HG02763 (cell line): ENCODE results near the gene PANK3.
"Not testable (repeated sequence)": the region's sequence is repeated elsewhere in the genome, so short reads cannot be mapped to it uniquely, and the experiment has no call there.

ENCODE experiments used
- ATAC-seq: cut with Tn5 transposase; IDR thresholded peaks from one replicate; pipeline ENCODE4 v1.9.1; 2021; ENCODE audit warnings: mild to moderate bottlenecking, moderate library complexity; ENCODE audit not compliant: unreplicated experiment

Gene PANK3

DNA sequence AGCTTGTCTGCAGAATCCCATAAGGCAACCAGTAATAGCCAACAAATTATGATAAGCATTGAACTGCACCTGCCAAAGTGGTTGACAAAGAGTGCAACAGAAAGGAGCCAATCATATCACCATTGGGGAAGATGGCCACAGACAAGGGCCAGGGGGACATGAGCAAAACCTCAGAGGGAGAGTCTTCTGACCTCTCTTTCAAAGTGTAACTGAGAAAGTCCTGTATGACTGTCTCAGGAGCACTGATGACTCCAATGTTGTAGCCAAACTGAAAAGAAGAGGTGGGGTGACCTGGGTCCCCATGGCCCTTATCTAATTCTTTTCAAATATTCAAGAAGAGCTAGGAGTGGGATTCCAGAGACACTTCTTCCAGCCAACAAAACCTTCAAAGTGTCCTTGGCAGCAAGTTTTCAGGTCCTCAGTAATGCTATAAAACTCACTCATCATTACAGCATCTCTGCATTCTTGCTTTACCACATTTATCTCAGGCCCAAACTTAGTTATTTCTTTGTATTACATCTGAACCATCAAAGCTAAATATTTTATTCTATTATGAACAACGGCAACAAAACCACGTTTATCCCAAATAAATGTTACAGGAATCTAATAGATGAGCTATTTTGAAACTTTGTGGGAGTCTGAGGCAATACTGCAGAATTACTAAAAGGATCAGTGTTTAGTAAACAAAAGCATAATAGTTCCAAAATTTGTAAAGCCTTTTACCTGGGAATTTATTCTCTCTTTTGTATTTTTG, 25.6 kb downstream of the PANK3 start:
- no peak for ATAC-seq

DNA sequence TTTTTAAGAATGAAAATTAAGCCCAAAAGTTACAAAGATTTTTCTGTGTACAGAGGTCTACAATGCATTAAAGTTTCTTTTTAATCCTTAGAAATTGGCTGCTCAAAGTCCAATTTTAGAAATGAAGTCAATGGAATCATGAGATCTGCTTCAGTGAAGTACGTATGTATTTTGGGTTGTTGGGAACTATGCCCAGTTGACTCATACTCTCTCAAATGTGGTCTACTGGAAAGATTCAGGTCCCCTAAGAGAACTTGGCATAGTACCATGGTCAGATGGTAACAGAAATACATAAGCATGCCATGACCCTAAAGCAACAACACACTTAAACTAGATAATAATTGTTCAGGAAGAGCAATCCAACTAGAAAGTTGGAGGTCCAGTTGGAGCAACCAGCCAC, 27.0 kb downstream of the PANK3 start:
- no peak for ATAC-seq

DNA sequence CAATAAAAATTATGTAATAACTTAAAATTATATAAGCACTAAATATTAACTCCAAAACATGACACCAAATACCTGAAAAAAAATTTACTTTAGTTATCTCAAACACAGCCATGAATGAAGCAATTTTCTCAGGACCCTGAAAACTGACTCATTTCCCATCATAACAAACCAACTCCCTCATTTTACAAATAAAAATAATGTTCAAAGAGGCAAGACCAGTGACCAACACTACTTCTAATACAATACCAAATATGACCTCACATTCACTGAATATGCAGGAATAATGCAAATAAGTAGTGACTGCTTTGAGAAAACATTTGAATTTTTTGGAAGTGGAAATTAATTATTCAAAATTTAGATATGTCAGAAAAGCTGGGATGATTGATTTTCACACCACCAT, 28.5 kb downstream of the PANK3 start:
- no peak for ATAC-seq

DNA sequence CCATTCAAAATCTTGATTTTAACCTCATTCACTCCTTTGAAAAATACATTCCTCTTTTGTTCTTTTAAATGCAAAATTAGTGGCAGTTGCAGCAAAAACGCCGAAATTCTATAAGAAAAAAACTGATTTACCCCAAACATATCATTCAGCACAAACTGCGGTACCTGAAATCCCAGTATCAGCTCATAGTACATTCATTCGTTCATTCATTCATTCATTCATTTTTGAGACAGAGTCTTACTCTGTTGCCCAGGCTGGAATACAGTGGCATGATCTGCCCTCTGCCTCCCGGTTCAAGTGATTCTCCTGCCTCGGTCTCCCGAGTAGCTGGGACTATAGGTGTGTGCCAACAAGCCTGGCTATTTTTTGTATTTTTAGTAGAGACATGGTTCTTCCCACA, 29.6 kb downstream of the PANK3 start:
- ATAC-seq: no peak

DNA sequence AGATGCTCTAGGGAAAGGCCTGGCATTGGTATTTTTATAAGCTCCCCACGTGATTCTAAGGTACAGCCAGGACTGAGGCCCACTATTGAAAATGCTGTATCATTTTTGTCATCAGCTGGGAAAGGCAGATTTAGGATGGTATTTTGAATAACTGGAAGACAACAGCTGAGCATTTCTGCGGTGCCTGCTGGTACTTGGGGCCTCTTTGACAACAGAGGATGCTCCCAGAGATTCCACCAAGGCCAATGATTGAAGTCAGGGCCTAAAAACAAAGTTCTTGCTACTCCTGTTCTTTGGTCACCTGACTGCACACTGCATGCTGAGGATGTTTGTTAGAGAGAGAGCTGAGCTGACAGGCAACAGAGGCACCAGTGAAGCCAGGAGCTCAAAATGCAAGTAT, 42.0 kb downstream of the PANK3 start:
- ATAC-seq: no peak

DNA sequence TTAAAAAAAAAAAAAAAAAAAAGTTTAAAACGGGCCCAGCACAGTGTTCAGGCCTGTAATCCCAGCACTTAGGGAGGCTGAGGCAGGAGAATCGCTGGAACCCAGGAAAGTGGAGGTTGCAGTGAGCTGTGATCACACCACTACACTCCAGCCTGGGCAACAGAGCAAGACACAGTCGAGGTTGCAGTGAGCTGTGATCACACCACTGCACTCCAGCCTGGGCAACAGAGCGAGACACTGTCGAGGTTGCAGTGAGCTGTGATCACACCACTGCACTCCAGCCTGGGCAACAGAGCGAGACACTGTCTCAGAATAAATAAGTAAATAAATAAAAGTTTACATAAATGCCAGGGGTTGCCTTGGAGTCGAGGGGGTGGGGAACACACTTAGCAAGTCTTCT, 44.8 kb downstream of the PANK3 start:
- ATAC-seq: not testable (repeated sequence)

DNA sequence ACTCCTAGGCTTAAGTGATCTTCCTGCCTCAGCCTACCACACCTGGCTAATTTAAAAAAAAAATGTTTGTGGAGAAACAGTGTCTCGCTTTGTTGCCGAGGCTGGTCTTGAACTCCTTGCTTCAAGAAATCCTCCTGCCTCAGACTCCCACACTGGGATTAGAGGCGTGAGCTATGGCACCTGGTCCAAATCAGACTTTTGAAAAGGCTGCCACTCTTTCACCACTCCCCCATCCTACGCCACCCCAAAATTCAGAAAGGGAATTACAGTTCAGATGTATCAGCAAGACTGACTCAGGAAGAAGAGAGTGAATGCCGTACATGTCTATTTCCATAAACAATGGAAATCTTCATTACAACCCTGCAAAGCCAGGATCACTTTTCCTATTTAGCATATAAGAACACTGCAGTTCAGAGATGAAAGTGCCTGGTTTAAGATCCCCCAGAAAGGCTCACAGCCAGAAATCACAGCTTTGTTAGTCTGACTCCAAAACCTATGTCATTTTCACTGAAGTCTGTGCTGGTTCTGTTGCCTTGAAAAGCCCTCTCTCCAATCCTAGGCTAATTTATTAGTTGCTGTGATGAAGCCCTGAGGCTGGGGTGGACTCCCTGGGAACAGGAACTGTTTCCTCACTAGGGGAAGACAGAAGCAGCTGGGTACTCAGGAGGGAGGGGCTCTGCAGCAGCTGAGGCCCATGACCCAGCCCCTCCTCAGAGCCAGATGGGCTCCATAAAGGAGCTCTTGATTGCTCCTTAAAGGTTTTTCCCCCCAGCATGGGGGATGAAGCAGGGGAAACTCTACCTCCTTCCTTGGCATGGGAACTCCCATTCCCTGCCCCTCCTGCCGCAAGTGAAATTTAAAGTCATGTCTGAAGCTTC, 46.9 kb downstream of the PANK3 start:
- ATAC-seq: no peak

DNA sequence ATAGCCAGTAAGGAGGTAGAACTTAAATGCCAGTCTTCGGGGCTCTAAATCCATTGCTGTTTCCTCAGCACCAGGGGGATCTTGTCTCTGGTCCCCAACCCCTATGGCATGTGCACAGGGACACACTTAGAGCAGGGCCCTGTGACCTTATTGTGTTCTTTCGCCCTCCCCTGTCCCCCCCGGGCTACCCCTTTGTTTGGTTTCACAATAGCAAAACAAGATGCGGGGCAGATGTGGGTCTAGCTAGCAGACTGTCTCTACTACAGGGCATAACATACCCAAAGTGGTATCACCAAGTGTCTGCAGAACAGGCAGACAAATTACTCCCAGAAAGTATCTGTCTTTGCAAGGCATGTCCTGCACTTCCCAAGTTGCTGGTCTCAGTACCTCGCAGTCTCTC, 48.0 kb downstream of the PANK3 start:
- no peak for ATAC-seq

DNA sequence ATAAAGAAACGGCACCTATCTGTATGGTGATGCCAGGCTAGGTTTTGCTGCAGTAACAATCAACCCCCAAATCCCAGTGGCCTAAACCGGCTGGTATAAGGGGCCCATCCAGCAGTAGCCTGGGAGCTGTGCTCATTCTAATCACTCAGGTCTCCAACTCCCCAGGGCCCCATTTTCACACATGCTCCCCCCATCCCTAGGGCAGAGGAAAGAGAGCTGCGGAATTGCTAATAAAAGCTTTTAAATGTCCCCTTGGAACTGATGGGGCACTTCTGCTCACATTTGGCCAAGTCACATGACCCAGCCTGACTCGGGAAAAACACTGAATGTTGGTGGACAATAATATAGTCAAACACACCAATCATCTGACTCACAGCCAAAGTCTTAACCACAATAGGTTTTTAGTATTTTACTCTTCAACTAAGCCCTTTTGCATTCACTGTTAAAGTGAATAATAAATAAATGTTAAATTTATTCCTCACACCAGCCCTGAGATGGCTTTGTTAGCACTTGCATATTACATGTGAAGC, 48.5 kb downstream of the PANK3 start:
- ATAC-seq: no peak

DNA sequence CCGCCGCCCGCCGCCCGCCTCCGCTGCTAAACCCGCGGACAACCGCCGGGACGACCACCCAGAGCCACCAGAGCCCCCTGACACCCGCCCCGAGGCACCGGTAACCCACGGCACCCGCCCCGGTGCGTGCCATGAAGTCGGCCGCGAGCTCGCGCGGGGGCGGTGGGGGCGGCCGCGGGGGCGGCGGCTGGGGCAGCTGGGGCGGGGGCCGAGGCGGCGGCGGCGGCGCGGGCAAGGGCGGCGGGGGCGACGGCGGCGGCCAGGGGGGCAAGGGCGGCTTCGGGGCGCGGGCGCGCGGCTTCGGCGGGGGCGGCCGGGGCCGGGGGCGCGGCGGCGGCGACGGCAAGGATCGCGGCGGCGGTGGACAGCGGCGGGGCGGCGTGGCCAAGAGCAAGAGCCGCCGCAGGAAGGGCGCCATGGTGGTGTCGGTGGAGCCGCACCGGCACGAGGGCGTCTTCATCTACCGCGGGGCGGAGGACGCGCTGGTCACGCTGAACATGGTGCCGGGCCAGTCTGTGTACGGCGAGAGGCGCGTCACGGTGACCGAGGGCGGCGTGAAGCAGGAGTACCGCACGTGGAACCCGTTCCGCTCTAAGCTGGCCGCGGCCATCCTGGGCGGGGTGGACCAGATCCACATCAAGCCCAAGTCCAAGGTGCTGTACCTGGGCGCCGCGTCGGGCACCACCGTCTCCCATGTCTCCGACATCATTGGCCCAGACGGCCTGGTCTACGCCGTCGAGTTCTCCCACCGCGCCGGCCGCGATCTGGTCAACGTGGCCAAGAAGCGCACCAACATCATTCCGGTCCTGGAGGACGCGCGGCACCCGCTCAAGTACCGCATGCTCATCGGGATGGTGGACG, 49.6 kb downstream of the PANK3 start:
- ATAC-seq: no peak

DNA sequence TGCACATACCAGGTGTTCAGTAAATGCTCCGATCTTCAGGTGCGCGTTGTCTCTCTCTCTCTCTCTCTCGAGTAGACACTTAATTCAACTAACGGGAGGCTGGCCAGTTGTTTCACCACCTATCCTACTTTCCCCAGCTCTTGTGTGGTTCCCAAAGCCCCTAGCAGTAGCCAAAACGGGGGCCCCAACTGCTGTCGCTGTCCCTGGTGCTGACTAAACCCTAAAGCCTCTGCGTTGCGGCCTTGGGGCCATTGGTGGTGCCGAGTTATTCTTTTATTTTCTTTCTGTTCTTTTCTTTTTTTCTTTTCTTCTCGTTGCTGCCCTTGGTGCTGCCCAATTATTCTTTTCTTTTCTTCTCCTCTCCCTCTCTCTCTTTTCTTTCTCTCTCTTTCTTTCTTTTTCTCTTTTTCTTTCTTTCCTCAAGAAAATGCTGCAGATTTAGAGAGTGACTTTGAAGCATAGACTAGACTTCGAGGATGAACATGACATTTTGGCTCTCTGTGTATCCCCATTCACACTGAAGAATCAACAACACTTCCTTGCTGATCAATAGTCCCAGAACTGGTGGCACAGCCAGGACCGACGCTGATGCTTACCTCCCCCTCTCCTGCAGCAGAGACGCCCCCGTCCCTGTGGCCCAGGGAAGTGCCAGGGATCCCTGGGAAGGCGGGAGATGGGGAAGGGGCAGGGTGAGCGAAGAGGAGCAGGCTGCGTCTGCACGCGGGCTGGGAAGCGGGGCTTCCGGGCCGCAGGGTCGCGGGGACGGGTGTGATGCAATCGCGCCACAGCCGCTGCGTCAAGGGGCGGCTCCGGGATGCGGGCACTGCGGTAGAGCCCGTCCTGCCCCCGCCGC, 50.4 kb downstream of the PANK3 start, which contains the start of gene FBLL1:
TSS of gene FBLL1 (plus strand) at position 785 of the 853 bp plus-strand sequence. CDS start 200 bp downstream, outside the sequence.
- ATAC-seq: no peak

DNA sequence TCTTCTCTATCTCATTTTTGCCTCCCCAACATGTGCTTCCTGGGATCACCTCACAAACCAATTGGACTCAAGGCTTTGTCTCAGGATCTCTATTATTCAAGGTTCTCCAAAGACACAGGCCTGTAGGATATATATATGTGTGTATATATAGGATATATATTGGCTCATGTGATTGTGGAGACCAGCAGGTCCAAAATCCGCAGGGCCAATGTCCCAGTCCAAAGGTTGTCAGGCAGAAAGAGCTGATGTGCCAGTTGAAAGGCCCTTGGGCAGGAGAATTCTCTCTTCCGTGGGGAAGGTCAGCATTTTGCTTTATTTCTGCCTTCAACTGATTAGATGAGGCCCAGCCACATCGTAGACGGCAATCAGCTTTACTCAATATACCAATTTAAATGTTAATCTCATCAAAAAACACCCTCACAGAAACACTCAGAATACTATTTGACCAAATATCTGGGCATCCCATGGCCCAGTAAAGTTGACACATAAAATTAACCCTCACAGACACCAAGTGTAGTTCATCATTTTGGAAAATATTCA, 51.3 kb downstream of the PANK3 start:
- ATAC-seq: no peak

DNA sequence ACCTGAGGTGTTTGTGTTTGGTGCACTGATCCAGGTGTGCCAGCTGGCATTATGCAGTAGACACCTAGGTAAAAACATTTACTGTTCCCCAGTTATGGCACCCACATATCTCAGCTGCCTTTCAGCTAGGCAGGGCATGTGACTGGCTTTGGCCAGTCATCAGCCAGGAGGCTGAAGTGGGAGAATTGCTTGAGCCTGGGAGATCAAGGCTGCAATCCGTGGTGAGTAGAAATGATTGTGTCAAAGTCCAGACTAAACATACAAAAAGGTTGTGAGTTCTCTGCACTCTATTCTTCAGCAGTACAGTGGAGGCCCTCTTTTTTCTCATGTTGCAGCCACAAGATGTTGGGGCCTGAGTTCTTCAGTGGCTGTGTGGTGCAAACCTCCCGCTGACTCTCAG, 53.3 kb downstream of the PANK3 start:
- ATAC-seq: no peak

DNA sequence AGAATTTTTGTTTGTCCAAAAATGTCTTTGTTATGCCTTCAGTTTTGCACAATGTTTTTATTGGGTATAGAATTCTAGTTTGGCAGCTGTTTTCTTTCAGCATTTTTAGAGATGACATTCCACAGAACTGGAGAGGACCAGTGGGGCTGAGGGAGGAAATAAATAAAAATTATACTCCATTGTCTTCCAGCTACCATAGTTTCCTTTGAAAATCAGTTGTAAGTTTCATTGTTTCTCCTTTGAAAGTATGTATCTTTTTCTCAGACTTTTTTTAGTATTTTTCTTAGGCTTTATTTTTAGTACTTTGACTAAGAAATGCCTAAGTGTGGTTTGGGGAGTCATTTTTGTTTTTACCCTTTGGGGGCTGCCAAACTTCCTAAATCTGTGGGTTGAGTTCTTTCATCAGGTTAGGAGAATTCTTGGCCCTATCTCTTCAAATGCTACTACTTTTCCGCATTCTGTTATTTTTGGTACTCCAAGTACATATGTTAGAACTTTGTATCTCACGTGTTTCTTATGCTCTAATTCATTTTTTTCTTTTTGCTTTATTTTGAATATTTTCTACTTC, 65.2 kb downstream of the PANK3 start:
- ATAC-seq: no peak

DNA sequence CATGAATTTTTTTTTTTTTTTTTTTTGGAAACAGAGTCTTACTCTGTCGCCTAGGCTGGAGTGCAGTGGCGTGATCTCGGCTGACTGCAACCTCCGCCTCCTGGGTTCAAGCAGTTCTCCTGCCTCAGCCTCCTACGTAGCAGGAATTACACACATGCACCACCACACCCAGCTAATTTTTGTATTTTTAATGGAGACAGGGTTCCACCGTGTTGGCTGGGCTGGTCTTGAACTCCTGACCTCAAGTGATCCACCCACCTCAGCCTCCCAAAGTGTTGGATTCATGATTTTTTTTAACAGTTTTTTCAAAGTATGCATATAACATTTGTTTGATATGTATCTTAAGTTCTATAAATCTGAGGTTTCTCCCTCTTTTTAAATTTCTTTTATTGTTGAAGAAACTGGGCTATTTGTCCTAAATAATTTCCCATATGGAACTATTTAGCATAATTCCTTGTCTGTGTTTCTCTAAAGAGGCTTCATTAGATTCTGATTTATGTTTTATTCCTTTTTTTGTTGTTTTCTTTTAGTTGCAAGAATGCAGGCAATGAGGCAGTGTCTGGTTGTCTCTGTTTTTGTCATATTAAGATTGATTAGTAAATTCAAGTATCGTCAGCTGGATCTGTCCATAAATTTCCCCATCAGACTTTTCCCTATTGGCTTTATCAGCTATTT, 76.5 kb downstream of the PANK3 start:
- no peak for ATAC-seq
